Panc1 (cell line): ENCODE measurements around the gene TUBA3C. TPM values are rescaled to one million over a fixed set of nuclear protein-coding genes. Genes with fewer than 3 reads are reported as not detected.
"Not testable (repeated sequence)": the region's sequence is repeated elsewhere in the genome, so short reads cannot be mapped to it uniquely, and the experiment has no call there.

Experiments used
- ATAC-seq: fragments of 200-7000 bp; cut with Tn5 transposase; 2 replicates; pipeline ENCODE4 v1.9.1; 2020; ENCODE audit warnings: mild to moderate bottlenecking, moderate library complexity
- Bru-seq: library from RNA; stranded (reverse); fragments of 400-500 nt; gene quantifications from one replicate; lab custom pipeline; 2021; lab: Mats Ljungman, UMichigan
- BruChase-seq, 2 experiments: library from RNA; stranded (reverse); fragments of 400-500 nt; gene quantifications; one replicate each; lab custom pipeline; 2021; lab: Mats Ljungman, UMichigan
- BruUV-seq: library from RNA; stranded (reverse); fragments of 400-500 nt; replicated peaks from 2 replicates; lab custom pipeline; 2021; lab: Mats Ljungman, UMichigan
- CTCF ChIA-PET: fragments of 300-600 bp; sonication (Branson Sonifier 250); formaldehyde crosslinking; loops from one replicate; lab custom pipeline; 2022; ENCODE audit warnings: antibody characterized with exemption; lab: Charles Lee
- POLR2A ChIA-PET: fragments of 300-600 bp; sonication (Branson Sonifier 250); formaldehyde crosslinking; loops from one replicate; lab custom pipeline; 2022; ENCODE audit warnings: antibody characterized with exemption; lab: Charles Lee
- DNase-seq: peaks from one replicate; pipeline ENCODE4 v3.0.0-alpha.2; 2010; ENCODE audit warnings: low read depth, low spot score
- H3K27ac ChIP-seq: 2 replicates; pipeline ENCODE4 v1.5.1; 2011; ENCODE audit warnings: mild to moderate bottlenecking, low read length, inconsistent platforms
- H3K27me3 ChIP-seq: fragments of 200-500 bp; sonication (Bioruptor generic); 2 replicates; pipeline ENCODE4 v1.6.0; 2014; ENCODE audit warnings: low read length, inconsistent platforms; ENCODE audit not compliant: control insufficient read depth, insufficient read depth
- H3K36me3 ChIP-seq: fragments of 200-500 bp; sonication (Bioruptor generic); 2 replicates; pipeline ENCODE4 v1.5.1; 2014; ENCODE audit warnings: inconsistent platforms, mild to moderate bottlenecking, low read length, moderate library complexity; ENCODE audit not compliant: control insufficient read depth, insufficient read depth
- H3K4me1 ChIP-seq: 2 replicates; pipeline ENCODE4 v1.5.1; 2011; ENCODE audit warnings: inconsistent platforms, mild to moderate bottlenecking, low read length, moderate library complexity; ENCODE audit not compliant: control insufficient read depth, insufficient read depth
- H3K4me3 ChIP-seq, 2 experiments: 2 replicates each; pipeline ENCODE4 v1.5.1; 2011 to 2012; ENCODE audit warnings: low read depth in 2 of 2, low read length in 2 of 2, mild to moderate bottlenecking in 2 of 2, inconsistent platforms in 1 of 2, moderate library complexity in 1 of 2
- H3K9me3 ChIP-seq: fragments of 200-500 bp; sonication (Bioruptor generic); 2 replicates; pipeline ENCODE4 v1.5.1; 2014; ENCODE audit warnings: low read depth, mild to moderate bottlenecking, inconsistent platforms, low read length, moderate library complexity; ENCODE audit not compliant: control insufficient read depth, insufficient read depth
- CTCF ChIP-seq: fragments of 450-650 bp; IDR thresholded peaks from 2 replicates; pipeline ENCODE4 v1.5.1; 2017; ENCODE audit warnings: mild to moderate bottlenecking
- POLR2AphosphoS5 ChIP-seq: IDR thresholded peaks from 2 replicates; pipeline ENCODE4 v1.6.1; 2012; ENCODE audit warnings: mild to moderate bottlenecking, low read depth, low read length, moderate library complexity
- REST ChIP-seq, 2 experiments: IDR thresholded peaks; 2 replicates each; pipeline ENCODE4 v1.6.1; 2011 to 2012; ENCODE audit warnings: low read depth in 2 of 2, control low read depth in 1 of 2, low read length in 1 of 2, mild to moderate bottlenecking in 1 of 2, moderate library complexity in 1 of 2; ENCODE audit not compliant: insufficient read depth in 1 of 2
- SIN3A ChIP-seq: IDR thresholded peaks from 2 replicates; pipeline ENCODE4 v1.6.1; 2012; ENCODE audit warnings: low read depth, mild to moderate bottlenecking, low read length, moderate library complexity, borderline replicate concordance; ENCODE audit not compliant: insufficient read depth
- TCF7L2 ChIP-seq: IDR thresholded peaks from 2 replicates; pipeline ENCODE4 v1.6.1; 2011; ENCODE audit warnings: mild to moderate bottlenecking, low read depth, low read length, inconsistent platforms
- in situ Hi-C: cut with HindIII; loops from 2 replicates; pipeline ENCODE4 v1.10.0; 2016; ENCODE audit warnings: low sequenced_read_pairs, low pct_unique_long_range_greater_than_20kb
- intact Hi-C: fragments of 100-400 bp; cut with micrococcal nuclease; formaldehyde crosslinking; loops from one replicate; pipeline ENCODE4 v1.10.0; 2022; ENCODE audit not compliant: unreplicated experiment
- long read RNA-seq: library from polyadenylated mRNA; unstranded; transcript quantifications from one replicate; pipeline ENCODE4 v2.0.0, GENCODE V29; 2021; ENCODE audit not compliant: unreplicated experiment
- polyA plus RNA-seq: library from polyadenylated mRNA; unstranded; fragments of >200 nt; gene quantifications from one replicate; pipeline ENCODE4 v1.2.1, GENCODE V29; 2012; ENCODE audit warnings: missing spikeins; ENCODE audit not compliant: insufficient read length
- total RNA-seq: library from RNA; stranded (reverse); gene quantifications from one replicate; pipeline ENCODE4 v1.2.1, GENCODE V29; 2021; ENCODE audit not compliant: unreplicated experiment

TUBA3C gene
- total RNA-seq (not detected), Bru-seq, nascent RNA (not detected), BruChase-seq, experiment 1, labeled RNA remaining after a 2-hour chase (not detected), BruChase-seq, experiment 2, labeled RNA remaining after a 6-hour chase (not detected)
- polyA plus RNA-seq: not detected
- long read RNA-seq: 0 reads

- Histone ChIP-seq H3K27ac (no peak within 1 kb of the TSS), H3K4me1 (no peaks in the 10 kb centered on the region), H3K9me3 (no peaks in the 10 kb centered on the region), H3K4me3 (no peak within 1 kb of the TSS), H3K27me3 (no peaks in the 10 kb centered on the region), H3K36me3 (no peaks in the 10 kb centered on the region)
- in situ Hi-C loops (no loop called here), intact Hi-C loops (no loop called here)
- DNase-seq (no peak), ATAC-seq (no peak)
- ChIA-PET CTCF (no interaction called here), POLR2A (no interaction called here)
- TF ChIP-seq TCF7L2: no peak
- no peak for TF ChIP-seq SIN3A
- no peak for TF ChIP-seq POLR2AphosphoS5
- TF ChIP-seq REST (IDR thresholded peaks at IDR 0.05; ENCODE audit: insufficient read depth in 1 of 2, low read depth in 2 of 2, low read length in 1 of 2): no peak
- TF ChIP-seq CTCF: no peak
- no TSS peak for BruUV-seq
These were observed at the start of gene TUBA3C for GRCh38 chr13:19181621-19182485. TUBA3C (minus strand) TSS chr13:19181824; CDS start chr13:19181747, 77 bp downstream.

- CTCF ChIA-PET, H3K27me3 ChIP-seq, H3K4me1 ChIP-seq, POLR2A ChIA-PET, H3K27ac ChIP-seq, DNase-seq, BruUV-seq, H3K9me3 ChIP-seq, intact Hi-C loops, in situ Hi-C loops, H3K4me3 ChIP-seq, ATAC-seq, H3K36me3 ChIP-seq: not testable (repeated sequence)
These were observed 25.8 kb upstream of the TUBA3C start for GRCh38 chr13:19207413-19207812.

GRCh38 chr13:19192622-19193021 is 11.0 kb upstream of the TUBA3C start:
- POLR2A ChIA-PET, ATAC-seq, H3K4me3 ChIP-seq, intact Hi-C loops, in situ Hi-C loops, H3K4me1 ChIP-seq, H3K27ac ChIP-seq, BruUV-seq, H3K9me3 ChIP-seq, H3K27me3 ChIP-seq, H3K36me3 ChIP-seq, DNase-seq: not testable (repeated sequence)
- CTCF ChIA-PET: interaction anchor here (0.6 kb wide), 1 partner anchor 1531 kb away, joined by 5 read pairs; no protein-coding TSS in a partner anchor

- ATAC-seq, intact Hi-C loops, DNase-seq, H3K27ac ChIP-seq, POLR2A ChIA-PET, H3K36me3 ChIP-seq, CTCF ChIA-PET, H3K9me3 ChIP-seq, in situ Hi-C loops, H3K4me3 ChIP-seq, BruUV-seq, H3K4me1 ChIP-seq, H3K27me3 ChIP-seq: not testable (repeated sequence)
These were observed 8.3 kb upstream of the TUBA3C start for GRCh38 chr13:19189911-19190310.

- POLR2A ChIA-PET, DNase-seq, H3K4me3 ChIP-seq, ATAC-seq, CTCF ChIA-PET, H3K9me3 ChIP-seq, intact Hi-C loops, H3K36me3 ChIP-seq, BruUV-seq, H3K27ac ChIP-seq, H3K27me3 ChIP-seq, in situ Hi-C loops, H3K4me1 ChIP-seq: not testable (repeated sequence)
These were observed 7.7 kb upstream of the TUBA3C start for GRCh38 chr13:19189368-19189767.
